ENCODE results near the gene LYPD4. TPM values are rescaled to one million over a fixed set of nuclear protein-coding genes. Genes with fewer than 3 reads are reported as not detected.

The LYPD4 gene, protein sequence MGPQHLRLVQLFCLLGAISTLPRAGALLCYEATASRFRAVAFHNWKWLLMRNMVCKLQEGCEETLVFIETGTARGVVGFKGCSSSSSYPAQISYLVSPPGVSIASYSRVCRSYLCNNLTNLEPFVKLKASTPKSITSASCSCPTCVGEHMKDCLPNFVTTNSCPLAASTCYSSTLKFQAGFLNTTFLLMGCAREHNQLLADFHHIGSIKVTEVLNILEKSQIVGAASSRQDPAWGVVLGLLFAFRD
- not detected for total RNA-seq
- polyA plus RNA-seq: not detected

DNA sequence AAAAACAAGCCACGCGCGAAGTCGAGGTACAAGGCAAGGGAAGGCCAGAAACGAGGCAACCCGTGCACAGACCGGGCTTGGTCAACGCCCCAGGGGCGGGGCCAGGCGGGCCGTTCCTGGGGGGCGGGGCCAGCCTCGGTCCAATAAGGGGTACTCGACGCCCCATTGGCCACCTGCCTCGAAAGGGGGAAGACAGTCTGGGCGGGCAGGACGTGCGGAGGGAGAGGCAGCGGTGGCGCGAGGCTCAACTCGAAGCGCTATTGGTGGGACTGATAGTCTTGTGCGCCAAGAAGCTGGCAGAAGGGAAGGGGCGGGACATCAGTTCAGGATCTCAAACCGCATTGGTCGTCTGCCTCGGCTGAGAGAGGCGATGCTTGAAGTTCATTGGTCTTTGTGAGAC lies at the start of gene LYPD4:
TSS of gene LYPD4 (minus strand) at position 83 of the 400 bp plus-strand sequence. CDS start 5,398 bp downstream, outside the sequence.
- DNase-seq (ENCODE audit: extremely low spot score): no peak
- H3K36me3 ChIP-seq (ENCODE audit: insufficient read depth): no peaks in the 10 kb centered on the region
- H3K4me1 ChIP-seq (ENCODE audit: insufficient read depth): no peaks in the 10 kb centered on the region
- 80% methylated on average over 30 of the region's 30 CpGs for WGBS
- no peak within 1 kb of the TSS for H3K27ac ChIP-seq (ENCODE audit: low read depth)
- no peak within 1 kb of the TSS for H3K4me3 ChIP-seq (ENCODE audit: low read depth, low read length)

DNA sequence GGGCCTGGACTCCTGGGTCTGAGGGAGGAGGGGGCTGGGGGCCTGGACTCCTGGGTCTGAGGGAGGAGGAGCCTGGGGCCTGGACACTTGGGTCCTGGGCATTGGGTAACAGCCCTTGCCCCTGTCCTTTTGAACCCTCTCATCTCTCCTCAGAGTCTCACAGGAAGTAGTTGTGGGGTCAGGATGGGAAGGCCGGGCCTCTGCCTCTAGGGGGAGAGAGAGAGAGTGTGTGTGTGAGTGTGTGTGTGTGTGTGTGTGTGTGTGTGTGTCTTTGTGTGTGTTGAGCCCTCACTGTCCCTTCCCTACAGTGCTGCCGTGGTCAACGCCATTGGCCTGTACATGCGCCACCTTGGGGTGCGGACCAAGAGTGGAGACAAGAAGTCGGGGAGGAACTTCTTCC lies 49.4 kb upstream of the LYPD4 start:
- H3K4me3 ChIP-seq (ENCODE audit: low read depth, low read length): no peak overlapping the region
- H3K27ac ChIP-seq (ENCODE audit: low read depth): no peak overlapping the region
- 78% methylated on average over 6 of the region's 6 CpGs for WGBS
- no peaks in the 10 kb centered on the region for H3K4me1 ChIP-seq (ENCODE audit: insufficient read depth)
- no peak for DNase-seq (ENCODE audit: extremely low spot score)
- peaks cover 6% of the 10 kb centered on the region for H3K36me3 ChIP-seq (ENCODE audit: insufficient read depth)

DNA sequence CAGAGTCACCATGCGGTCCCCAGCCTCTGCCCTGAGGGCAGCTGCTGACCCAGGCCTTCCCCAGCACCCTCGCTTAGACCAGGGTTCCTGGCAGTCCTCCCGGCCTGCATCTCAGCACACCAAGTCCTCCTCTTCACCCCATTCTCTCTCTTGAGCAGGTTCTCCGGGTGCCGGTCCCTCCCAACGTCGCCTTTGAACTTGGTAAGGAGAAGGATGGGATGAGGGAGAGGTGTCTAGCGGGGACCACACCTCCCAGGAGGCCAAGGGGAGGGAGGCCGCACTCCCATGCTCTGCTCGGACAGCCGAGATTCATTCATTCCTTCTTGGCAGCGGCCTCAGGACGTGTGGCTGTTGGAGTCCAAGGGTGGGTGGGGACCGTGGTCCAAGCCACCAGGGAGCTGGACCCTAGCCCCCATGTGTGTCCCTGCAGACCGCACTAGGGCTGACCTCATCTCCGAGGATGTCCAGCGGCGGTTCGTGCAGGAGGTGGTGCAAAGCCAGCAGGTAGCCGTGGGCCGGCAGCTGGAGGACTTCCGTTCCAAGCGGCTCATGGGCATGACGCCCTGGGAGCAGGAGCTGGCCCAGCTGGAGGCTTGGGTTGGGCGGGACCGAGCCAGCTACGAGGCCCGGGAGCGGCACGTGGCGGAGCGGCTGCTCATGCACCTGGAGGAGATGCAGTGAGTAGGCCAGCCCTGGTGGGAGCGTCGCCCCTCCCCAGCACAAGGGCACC lies 47.9 kb upstream of the LYPD4 start:
- DNase-seq (ENCODE audit: extremely low spot score): no peak
- H3K36me3 ChIP-seq (ENCODE audit: insufficient read depth): peaks cover 6% of the 10 kb centered on the region
- H3K4me3 ChIP-seq (ENCODE audit: low read depth, low read length): no peak overlapping the region
- H3K4me1 ChIP-seq (ENCODE audit: insufficient read depth): no peaks in the 10 kb centered on the region
- 85% methylated on average over 34 of the region's 34 CpGs for WGBS
- H3K27ac ChIP-seq (ENCODE audit: low read depth): no peak overlapping the region

DNA sequence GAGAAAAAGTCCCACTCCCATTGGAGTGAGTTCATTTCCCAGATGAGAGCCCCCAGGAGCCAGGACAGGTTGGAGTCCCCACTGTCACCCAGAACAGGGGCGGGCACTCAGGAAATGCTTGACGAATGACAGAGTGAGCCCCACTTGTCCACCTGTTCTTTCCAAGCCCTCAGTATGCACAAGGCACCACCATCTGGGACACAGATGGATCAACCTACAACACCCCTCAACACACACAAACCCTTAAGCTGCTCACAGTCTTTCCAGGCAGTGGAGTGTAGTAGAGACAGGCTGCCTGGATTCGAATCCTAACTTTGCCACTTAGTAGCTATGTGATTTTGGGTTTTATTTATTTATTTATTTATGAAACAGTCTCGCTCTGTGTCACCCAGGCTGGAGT lies 46.5 kb upstream of the LYPD4 start:
- H3K4me1 ChIP-seq (ENCODE audit: insufficient read depth): no peaks in the 10 kb centered on the region
- no peak overlapping the region for H3K27ac ChIP-seq (ENCODE audit: low read depth)
- WGBS: 95% methylated on average over 4 of the region's 4 CpGs
- H3K36me3 ChIP-seq (ENCODE audit: insufficient read depth): peaks cover 6% of the 10 kb centered on the region
- H3K4me3 ChIP-seq (ENCODE audit: low read depth, low read length): no peak overlapping the region
- no peak for DNase-seq (ENCODE audit: extremely low spot score)

DNA sequence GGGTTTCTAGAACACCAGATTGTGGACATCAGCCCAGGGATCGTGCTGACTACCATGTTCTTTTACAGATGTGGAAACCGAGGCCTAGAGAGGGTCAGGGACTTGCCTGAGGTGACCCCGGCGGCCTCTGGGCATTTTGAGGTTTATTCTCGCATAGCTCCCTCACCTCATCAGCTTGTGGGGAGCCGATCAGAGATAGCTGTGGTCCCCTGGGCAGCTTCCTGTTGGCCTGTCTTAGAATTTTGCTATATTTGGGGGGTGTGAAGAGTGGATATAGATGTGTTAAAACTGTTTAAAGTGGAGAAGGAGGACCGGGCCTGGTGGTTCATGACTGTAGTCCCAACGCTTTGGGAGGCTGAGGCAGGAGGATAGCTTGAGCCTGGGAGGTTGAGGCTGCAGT lies 45.4 kb upstream of the LYPD4 start:
- Histone ChIP-seq H3K4me1 (ENCODE audit: insufficient read depth) (peaks cover 2% of the 10 kb centered on the region), H3K4me3 (ENCODE audit: low read depth, low read length) (no peak overlapping the region), H3K36me3 (ENCODE audit: insufficient read depth) (peaks cover 3% of the 10 kb centered on the region), H3K27ac (ENCODE audit: low read depth) (no peak overlapping the region)
- WGBS: 92% methylated on average over 8 of the region's 8 CpGs
- no peak for DNase-seq (ENCODE audit: extremely low spot score)

DNA sequence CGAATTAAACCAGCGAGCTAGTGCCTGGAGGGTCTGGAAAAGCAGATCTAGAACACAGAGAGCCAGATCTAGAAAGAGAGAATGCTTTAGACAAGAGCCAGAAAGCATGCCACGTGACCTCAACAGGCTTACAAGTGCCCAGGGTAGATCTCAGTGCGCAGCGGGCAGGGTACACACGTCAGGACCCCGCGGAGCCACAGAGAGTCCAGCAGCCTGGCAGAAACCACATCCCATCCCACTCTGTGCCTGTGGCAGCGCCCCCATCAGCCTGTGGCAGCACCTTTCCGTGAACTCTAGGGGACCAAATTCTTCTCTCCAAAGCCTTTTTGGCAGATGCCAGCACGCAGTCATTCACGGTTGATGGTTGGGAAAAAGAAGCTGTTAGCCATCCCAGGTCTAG lies 44.4 kb upstream of the LYPD4 start:
- no peak overlapping the region for H3K4me3 ChIP-seq (ENCODE audit: low read depth, low read length)
- no peak for DNase-seq (ENCODE audit: extremely low spot score)
- no peak overlapping the region for H3K27ac ChIP-seq (ENCODE audit: low read depth)
- H3K4me1 ChIP-seq (ENCODE audit: insufficient read depth): peaks cover 4% of the 10 kb centered on the region
- WGBS: 88% methylated on average over 12 of the region's 12 CpGs
- peaks cover 3% of the 10 kb centered on the region for H3K36me3 ChIP-seq (ENCODE audit: insufficient read depth)

DNA sequence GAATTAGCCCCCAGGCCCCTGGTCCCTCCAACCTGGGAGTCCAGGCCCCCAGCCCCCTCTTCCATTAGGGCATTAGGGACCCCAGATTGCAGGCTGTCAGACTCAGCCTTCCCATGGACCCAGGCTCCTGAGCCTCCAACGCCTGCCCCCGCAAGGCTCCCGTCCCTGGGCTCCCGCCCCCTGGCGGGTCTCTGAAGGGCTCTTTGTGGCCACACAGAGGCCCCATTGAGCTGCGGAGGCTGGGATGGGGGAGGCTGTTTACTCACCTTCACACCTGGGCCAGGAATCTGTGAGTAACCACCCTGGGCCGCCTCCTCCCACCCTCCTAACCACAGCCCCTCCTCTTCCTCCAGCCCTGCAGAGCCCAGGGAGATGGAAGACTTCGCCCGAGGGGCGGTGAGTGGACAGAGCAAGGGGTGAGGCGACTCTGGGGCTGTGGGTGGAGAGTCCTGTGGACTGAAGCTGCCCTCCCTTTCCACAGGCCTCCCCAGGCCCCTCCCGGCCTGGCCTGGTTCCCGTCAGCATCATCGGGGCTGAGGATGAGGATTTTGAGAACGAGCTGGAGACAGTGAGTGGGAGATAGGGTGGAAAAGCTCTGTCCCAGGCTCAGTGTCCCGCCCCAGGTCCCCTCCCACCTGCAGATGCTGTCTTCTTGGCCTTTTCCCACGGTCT lies 43.4 kb upstream of the LYPD4 start:
- Histone ChIP-seq H3K36me3 (ENCODE audit: insufficient read depth) (peaks cover 3% of the 10 kb centered on the region), H3K4me3 (ENCODE audit: low read depth, low read length) (no peak overlapping the region), H3K4me1 (ENCODE audit: insufficient read depth) (peaks cover 4% of the 10 kb centered on the region), H3K27ac (ENCODE audit: low read depth) (no peak overlapping the region)
- 48% methylated on average over 17 of the region's 17 CpGs for WGBS
- DNase-seq (ENCODE audit: extremely low spot score): no peak

DNA sequence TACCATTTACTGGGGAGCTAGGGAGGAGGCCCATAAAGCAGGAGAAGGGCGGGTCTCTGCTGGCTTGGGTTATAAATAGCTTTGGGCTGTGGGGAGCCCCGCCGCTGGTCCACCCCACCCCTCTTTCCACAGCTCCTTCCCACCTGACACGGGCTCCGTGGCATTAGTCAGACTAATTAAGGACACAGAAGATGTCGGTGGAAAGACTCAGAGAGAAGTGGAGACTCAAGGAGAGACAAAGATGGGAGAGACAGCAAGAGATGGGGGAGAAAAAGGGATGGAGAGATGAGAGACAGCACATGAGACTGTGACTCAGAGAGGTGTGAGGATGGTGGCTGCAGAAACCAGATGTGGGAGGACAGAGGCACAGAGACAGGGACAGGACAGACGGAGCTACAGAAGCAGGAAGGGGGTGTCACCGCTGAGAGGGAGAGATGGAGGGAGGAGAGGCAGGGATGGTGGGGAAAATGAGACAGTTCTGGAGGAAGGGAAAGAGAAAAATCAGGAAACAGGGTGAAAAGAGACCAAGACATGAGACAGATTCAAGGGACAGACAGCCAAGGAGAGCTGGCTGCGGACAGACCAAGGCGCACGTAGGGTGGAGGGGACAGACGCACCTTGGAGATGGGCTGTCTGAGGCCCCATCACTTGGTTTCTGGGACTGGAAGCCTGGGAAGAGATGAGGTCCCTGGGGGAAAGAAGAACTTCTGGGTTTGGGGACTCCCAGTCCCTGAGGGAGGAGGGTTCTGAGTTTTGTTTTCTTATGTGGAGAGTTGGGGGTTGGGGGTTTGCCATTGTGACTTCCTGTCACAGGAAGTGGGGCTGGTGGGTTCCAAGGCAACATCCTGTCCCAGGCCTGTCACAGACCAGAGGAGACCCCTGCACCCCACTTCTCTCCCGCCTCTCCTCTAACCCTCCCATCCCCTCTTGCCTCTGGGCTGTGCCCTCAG lies 42.6 kb upstream of the LYPD4 start:
- WGBS: 60% methylated on average over 13 of the region's 13 CpGs
- DNase-seq (ENCODE audit: extremely low spot score): no peak
- Histone ChIP-seq H3K36me3 (ENCODE audit: insufficient read depth) (no peaks in the 10 kb centered on the region), H3K27ac (ENCODE audit: low read depth) (no peak overlapping the region), H3K4me1 (ENCODE audit: insufficient read depth) (peaks cover 4% of the 10 kb centered on the region), H3K4me3 (ENCODE audit: low read depth, low read length) (peak overlapping the region; percentile 15)

DNA sequence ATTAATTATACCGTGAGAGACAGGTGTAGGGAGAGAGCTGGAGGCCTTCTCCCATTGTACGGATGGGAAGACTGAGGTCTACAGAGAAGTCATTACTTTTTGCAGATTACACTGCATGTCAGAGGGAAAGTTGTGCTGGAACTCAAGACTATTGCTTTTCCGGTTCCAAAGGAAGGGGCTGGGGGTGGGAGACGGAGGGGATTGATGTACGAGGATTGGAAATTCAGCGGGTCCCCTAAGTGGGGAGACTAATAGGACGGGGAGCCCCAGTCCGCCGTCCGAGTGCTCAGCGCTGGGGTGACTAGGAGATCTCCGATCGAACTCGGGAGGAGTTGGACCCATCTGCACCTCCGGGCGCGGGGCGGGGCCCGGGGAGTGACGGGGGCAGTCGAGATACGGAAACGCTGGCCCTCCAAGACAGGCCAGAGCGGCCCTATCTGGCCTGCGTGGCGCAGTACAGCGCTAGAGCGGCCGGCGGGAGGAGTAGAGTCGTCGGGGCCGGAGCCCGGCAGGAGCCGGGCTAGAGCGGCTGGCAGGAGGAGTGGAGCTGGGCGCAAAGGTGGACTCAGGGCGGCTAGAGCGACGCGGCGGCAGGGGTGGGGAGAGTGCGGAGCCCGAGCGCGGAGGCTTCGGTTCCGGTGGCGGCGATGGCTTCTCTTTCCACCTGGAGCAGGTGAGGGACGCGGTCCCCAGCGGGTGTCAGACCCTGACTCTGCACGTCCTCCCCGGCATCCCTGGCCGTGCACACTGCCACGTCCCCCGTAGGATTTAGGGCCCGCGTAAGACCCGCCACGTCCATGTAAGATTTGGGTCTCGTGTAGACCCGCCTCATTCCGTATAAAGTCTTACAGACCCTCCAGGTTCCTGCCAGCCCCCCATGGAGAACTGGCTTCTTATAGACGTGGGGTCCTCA lies 39.6 kb upstream of the LYPD4 start:
- peak overlapping the region; percentile 91 for H3K4me3 ChIP-seq (ENCODE audit: low read depth, low read length)
- H3K27ac ChIP-seq (ENCODE audit: low read depth): peak overlapping the region; percentile 50
- peaks cover 4% of the 10 kb centered on the region for H3K4me1 ChIP-seq (ENCODE audit: insufficient read depth)
- under 1% methylated on average over 66 of the region's 66 CpGs for whole genome bisulfite sequencing
- no peaks in the 10 kb centered on the region for H3K36me3 ChIP-seq (ENCODE audit: insufficient read depth)
- peak; percentile 86 for DNase-seq (ENCODE audit: extremely low spot score)

DNA sequence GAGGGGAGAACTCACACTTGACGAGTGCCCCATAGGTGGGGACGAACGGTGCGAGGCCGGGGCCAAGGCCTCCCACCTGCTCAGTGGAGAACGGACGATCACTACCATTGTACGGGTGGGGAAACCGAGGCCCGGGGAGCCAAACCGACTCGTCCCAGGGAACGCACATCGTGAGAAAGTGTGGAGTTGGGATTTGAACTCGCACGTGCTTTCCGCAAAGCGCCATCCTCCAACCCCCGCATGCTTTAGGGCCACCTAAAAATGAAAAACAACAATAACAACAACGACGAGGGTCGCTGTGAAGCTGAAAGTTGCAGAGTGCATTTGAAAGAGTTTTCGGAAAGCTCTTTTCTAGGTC lies 39.0 kb upstream of the LYPD4 start:
- H3K4me3 ChIP-seq (ENCODE audit: low read depth, low read length): peak overlapping the region; percentile 91
- H3K36me3 ChIP-seq (ENCODE audit: insufficient read depth): no peaks in the 10 kb centered on the region
- WGBS: under 1% methylated on average over 23 of the region's 23 CpGs
- peaks cover 4% of the 10 kb centered on the region for H3K4me1 ChIP-seq (ENCODE audit: insufficient read depth)
- peak overlapping the region; percentile 72 for H3K27ac ChIP-seq (ENCODE audit: low read depth)
- no peak for DNase-seq (ENCODE audit: extremely low spot score)

DNA sequence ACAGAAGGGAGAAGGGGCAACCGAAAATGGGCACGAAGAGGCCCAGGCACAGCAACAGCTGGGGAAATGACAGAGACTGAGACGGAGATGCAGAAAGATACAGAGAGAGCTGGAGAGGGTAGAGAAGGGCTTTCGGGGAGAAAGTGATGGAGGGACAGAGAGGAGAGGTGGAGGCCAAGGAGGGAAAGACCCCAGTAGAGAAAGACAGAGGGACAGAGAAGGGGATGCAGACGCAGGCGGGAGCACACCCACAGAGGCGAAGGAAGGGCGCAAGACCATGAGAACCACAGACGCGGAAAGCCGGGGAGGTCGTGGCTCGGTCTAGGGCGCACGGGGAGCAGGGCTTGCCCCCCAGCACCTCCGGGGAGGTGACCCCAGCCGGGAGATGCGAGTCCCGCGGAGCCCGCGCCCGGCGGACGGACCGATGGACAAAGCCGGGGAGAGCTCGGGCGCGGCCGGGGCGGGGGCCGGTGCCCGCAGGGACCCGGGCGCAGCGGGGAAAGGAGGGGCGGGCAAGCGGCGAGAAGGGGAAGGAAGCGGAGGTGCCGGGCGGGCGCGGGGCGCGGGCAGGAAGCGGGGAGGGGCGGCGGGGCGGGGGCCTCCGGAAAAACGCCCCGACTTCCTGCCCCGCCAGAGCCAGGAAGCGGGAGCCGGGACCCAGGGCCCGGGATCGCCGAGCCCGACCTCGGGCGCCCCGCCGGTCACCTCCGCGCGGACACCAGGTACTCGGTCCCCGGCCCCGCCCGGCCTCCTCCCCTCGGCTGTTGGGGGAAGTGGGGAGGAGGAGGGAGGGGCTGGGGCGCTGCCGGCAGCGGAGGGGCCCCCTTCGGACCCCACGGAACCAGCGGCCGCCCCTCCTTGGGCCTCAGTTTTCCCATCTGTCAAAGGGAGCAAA lies 38.3 kb upstream of the LYPD4 start, which contains the start of gene ARHGEF1:
TSS of gene ARHGEF1 (plus strand) at position 617 of the 895 bp plus-strand sequence. CDS start 4,899 bp downstream, outside the sequence.
- H3K36me3 ChIP-seq (ENCODE audit: insufficient read depth): no peaks in the 10 kb centered on the region
- peak within 1 kb of the TSS; percentile 91 for H3K4me3 ChIP-seq (ENCODE audit: low read depth, low read length)
- 2% methylated on average over 79 of the region's 80 CpGs for WGBS
- H3K4me1 ChIP-seq (ENCODE audit: insufficient read depth): peaks cover 4% of the 10 kb centered on the region
- DNase-seq (ENCODE audit: extremely low spot score): no peak
- peak within 1 kb of the TSS; percentile 73 for H3K27ac ChIP-seq (ENCODE audit: low read depth)

DNA sequence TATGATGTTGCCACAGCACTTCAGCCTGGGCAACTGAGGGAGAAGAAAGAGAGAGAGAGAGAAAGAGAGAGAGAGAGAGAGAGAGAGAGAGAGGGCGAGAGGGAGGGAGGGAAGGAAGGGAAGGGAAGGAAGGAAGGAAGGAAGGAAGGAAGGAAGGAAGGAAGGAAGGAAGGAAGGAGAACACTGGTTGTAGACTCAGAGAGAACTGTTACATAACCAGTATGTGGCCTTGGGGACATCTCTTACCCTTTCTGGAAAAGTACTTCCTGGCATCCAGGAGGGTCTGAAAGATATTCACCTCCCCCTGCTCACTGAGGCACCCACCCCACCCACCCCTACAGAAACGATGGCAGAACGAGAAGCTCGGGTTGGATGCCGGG lies 35.8 kb upstream of the LYPD4 start:
- Histone ChIP-seq H3K4me1 (ENCODE audit: insufficient read depth) (peaks cover 4% of the 10 kb centered on the region), H3K27ac (ENCODE audit: low read depth) (no peak overlapping the region), H3K4me3 (ENCODE audit: low read depth, low read length) (no peak overlapping the region), H3K36me3 (ENCODE audit: insufficient read depth) (no peaks in the 10 kb centered on the region)
- 66% methylated on average over 5 of the region's 5 CpGs for WGBS
- DNase-seq (ENCODE audit: extremely low spot score): no peak

Data from urinary bladder (tissue), 4 donors.